HS-27A (cell line): Measurements from ENCODE around the gene SPINT3.

ENCODE experiments used
- DNase-seq: peaks from one replicate; pipeline ENCODE4 v3.0.0-alpha.2; 2012; ENCODE audit warnings: low read depth, missing footprints

The SPINT3 gene

GRCh38 chr20:45515147-45515913 lies at the start of gene SPINT3:
SPINT3 (minus strand) TSS chr20:45515622; CDS start chr20:45515608, 14 bp downstream.
- DNase-seq, result no peak

DNA sequence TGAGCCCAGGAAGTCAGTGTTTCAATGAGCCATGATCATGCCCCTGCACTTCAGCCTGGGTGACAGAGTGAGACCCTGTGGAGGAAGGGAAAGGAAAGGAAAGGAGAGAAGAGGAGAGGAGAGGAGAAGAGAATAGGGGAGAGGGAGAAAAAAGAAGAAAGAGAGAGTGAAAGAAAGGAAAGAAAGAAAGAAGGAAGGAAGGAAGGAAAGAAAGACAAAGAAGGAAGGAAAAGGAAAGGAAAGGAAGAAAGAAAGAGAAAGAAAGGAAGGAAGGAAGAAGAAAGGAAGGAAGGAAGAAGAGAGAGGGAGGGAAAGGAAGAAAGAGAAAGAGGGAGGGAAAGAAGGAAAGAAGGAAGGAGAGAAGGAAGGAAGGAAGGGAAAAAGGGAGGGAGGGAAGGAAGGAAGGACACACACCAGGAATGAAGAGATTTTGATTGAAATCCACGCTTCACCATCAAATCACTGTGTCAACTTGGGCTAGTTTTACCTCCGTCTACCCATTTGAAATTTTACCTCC lies 49.4 kb upstream of the SPINT3 start:
- no peak for DNase-seq

- DNase-seq, result no peak
These were observed 39.8 kb upstream of the SPINT3 start for GRCh38 chr20:45555198-45555597.

DNA sequence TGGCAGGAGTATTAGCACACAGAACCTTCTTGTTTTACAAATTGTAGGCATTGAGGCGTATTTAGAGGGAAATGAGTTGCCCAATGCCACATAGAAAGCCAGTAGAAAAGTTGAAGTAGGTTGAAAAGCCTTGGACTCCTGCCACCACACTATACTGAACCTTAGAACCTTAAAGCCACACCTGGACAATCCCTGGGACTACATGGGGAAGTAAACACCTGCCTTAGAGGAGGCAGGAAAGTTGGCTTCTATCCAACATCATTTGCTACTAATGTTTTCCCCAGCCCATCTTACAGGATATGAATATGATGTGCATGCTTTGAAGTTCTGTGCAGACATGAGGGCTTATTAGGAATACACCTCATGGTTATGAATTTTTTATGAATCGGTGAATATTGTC lies 37.0 kb upstream of the SPINT3 start:
- no peak for DNase-seq

DNA sequence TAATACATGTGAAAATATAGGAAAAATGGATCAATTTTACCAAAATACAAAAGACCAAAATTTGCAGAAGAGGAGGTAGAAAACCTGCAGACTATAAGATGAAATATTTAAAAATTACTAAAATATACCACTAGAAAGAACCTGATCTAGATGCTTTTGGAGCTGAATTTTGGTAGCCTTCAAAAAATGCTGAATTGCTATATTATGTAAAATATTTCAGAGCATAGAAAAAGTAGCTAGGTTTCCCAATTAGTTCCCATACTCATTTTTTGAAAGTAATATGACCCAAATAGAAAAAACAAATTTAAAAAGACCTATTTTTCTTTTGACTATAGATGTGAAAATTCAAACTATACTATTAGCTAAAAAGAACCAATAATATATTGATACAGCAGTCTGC lies 35.3 kb upstream of the SPINT3 start:
- no peak for DNase-seq

DNA sequence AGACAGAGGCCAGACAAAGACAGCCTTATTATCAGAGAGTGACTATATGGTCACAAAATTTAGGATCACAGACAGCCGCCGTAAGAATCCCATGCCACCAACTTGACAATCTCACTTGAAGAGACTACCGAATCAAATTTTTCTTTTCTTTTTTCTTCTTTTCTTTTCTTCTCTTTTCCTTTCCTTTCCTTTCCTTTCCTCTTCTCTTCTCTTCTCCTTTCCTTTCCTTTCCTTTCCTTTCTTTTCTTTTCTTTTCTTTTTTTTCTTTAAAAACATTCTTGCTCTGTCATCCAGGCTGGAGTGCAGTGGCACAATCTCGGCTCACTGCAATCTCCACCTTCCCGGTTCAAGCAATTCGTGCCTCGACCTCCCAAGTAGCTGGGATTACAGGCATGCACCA lies 33.0 kb upstream of the SPINT3 start:
- DNase-seq, result no peak

GRCh38 chr20:45547206-45547770 lies 31.9 kb upstream of the SPINT3 start, which contains the start of gene EPPIN:
EPPIN (minus strand) TSS chr20:45547401; CDS start chr20:45547357, 44 bp downstream.
- DNase-seq, result no peak

- DNase-seq, result peak; percentile 3
These were observed 30.5 kb upstream of the SPINT3 start for GRCh38 chr20:45545754-45546453.

GRCh38 chr20:45545351-45545750 lies 29.9 kb upstream of the SPINT3 start:
- no peak for DNase-seq

DNA sequence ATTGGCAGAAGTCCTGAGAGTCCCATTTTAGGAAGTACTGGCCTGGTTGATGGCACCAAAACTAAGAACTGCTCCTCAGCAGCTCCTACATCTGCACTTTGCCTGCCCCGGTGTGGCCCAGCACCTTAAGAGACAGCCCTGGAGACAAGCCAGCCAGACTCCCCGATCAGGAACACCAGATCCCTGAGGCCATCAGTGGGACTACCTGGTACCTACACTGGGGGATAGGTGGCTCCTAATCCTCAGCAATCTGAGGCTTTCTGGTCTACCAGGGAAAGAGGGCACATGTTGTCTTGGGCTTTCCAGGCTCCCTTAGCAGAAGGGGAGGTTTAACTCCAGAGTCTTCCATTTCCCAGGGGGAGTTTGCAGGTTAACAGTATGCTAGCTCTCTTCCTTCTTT lies 24.0 kb upstream of the SPINT3 start, which contains the start of gene WFDC6:
Gene WFDC6, minus strand, starts transcription at position 101 of the 400 bp plus-strand sequence. Its CDS starts 75 bp downstream, at position 26.
- DNase-seq, result no peak

GRCh38 chr20:45538209-45538799 lies 22.9 kb upstream of the SPINT3 start:
- DNase-seq, result no peak

GRCh38 chr20:45527294-45527693 lies 11.9 kb upstream of the SPINT3 start:
- DNase-seq, result no peak

GRCh38 chr20:45523821-45524220 lies 8.4 kb upstream of the SPINT3 start:
- DNase-seq, result no peak

DNA sequence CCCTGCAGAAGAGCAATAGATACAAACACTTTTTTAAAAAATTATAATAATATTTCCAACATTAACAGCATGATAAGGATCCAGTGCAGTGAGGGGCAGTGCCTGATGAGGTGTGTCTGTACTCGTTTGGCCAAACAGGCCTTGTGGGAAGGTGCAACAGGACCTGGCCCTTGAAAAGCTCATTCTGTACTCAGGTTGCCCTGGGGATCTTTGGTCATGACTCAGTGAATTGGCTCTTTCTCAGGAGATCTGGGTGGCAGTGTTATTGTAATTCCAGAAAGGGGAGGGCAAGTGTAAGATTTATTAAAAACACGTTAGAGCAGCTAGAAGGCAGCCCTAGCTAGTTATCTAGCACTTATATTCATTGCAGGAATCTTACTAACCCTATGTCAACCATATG lies 2.9 kb upstream of the SPINT3 start:
- DNase-seq, result no peak

DNA sequence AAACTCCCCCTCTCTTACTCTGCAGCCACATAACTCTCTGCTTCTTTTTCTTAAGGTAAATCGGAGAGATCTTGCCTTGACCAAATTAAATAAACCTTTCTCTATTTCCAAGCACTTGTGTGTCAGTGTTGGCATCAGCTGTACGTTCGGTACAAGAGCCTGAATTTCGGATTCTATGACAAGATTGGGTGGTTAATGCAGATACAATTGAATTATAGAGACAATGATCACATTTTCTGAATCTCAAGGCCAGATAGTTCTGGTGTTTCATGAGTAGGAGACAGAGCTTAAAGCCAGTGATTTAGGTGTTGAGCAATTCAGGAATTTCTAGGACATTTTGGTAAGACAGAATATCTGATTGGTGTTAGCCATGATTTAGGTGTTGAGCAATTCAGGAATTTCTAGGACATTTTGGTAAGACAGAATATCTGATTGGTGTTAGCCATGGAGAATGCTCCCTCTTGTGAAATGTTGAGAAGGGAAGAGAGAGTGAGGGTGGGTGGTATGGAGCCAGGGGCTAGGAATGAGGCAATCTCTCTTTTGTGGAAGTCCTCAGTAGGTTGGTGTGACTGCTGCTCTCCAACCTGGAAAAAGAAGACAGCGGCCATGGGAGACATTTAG lies 5.1 kb downstream of the SPINT3 start:
- DNase-seq, result no peak

- DNase-seq, result no peak
These were observed 6.3 kb downstream of the SPINT3 start for GRCh38 chr20:45509091-45509490.

DNA sequence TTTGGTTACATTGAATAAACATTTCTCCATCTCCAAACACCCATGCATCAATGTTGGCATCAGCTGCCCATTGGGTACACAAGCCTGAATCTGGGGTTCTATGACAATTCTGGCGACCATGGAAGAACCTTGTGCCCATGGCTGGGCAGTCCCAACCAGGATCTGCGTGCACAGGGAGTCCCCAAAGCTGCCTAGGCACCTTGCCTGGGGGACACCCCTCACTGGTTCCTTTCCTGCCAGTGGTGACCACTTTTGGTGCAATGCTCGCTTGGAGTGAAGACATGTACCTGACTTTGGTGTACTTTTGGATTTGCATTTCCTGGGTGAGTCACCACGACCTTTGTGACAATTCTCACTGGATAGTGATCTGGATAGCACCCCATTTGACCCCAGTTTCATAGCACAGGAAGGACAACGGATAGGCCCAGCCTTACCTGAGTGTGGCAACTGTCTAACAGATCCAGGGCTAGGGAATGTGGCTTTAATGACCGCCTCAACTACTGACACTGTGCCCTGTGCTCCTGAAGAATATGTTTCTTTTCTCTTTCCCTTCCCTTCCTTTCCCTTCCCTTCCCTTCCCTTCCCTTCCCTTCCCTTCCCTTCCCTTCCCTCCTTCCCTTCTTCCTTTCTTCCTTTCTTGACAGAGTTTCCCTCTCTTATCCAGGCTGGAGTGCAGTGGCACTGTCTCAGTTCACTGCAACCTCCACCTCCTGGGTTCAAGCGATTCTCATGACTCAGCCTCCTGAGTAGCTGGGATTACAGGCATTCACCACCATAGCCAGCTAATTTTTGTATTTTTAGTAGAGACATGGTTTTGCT lies 7.1 kb downstream of the SPINT3 start:
- DNase-seq, result no peak

- DNase-seq, result no peak
These were observed 8.2 kb downstream of the SPINT3 start for GRCh38 chr20:45507011-45507820.

GRCh38 chr20:45506398-45506797 lies 9.0 kb downstream of the SPINT3 start:
- DNase-seq, result no peak

GRCh38 chr20:45503403-45503802 lies 12.0 kb downstream of the SPINT3 start:
- DNase-seq, result no peak
